Keratinocyte (primary cell): ENCODE data around the gene TMED3. TPM values are rescaled to one million over a fixed set of nuclear protein-coding genes. Genes with fewer than 3 reads are reported as not detected.

Experiments used
- DNase-seq: peaks from one replicate; pipeline ENCODE4 v3.0.0-alpha.2; 2011; ENCODE audit warnings: low read depth, missing footprints, low spot score
- FAIRE-seq: peaks from 2 replicates; lab custom pipeline; 2011; peaks lifted over from hg19 to GRCh38; lab: Jason Lieb, UNC
- H2AFZ ChIP-seq: 2 replicates; pipeline ENCODE4 v1.6.0; 2012; ENCODE audit warnings: low read length, control low read depth, inconsistent platforms; ENCODE audit not compliant: control insufficient read depth
- H3K27ac ChIP-seq: 2 replicates; pipeline ENCODE4 v1.5.1; 2011; ENCODE audit warnings: low read length; ENCODE audit not compliant: control insufficient read depth, insufficient read depth
- H3K27me3 ChIP-seq: 3 replicates; pipeline ENCODE4 v1.6.0; 2011; ENCODE audit warnings: low read length; ENCODE audit not compliant: control insufficient read depth, insufficient read depth; ENCODE audit errors: extremely low read depth
- H3K36me3 ChIP-seq, 2 experiments: 2 replicates in 1 of 2; 3 replicates in 1 of 2; pipeline ENCODE4 v1.5.1; 2011; ENCODE audit warnings: low read length in 2 of 2, mild to moderate bottlenecking in 1 of 2; ENCODE audit not compliant: control insufficient read depth in 2 of 2, insufficient read depth in 2 of 2; ENCODE audit errors: extremely low read depth in 1 of 2
- H3K4me1 ChIP-seq: 3 replicates; pipeline ENCODE4 v1.5.1; 2011; ENCODE audit warnings: low read length; ENCODE audit not compliant: control insufficient read depth, insufficient read depth; ENCODE audit errors: extremely low read depth
- H3K4me2 ChIP-seq: 3 replicates; pipeline ENCODE4 v1.6.0; 2011; ENCODE audit warnings: low read depth, low read length; ENCODE audit not compliant: control insufficient read depth, insufficient read depth; ENCODE audit errors: extremely low read depth
- H3K4me3 ChIP-seq, 3 experiments: fragments of 200-600 bp in 1 of 3; sonication (generic) in 1 of 3; 2 replicates in 2 of 3; 3 replicates in 1 of 3; pipeline ENCODE4 v1.5.1; 2011 to 2016; ENCODE audit warnings: low read length in 3 of 3, mild to moderate bottlenecking in 3 of 3, control low read depth in 2 of 3, inconsistent platforms in 1 of 3, low read depth in 1 of 3, mixed read lengths in 1 of 3, mixed run types in 1 of 3, moderate library complexity in 1 of 3; ENCODE audit not compliant: control insufficient read depth in 2 of 3, insufficient read depth in 2 of 3; ENCODE audit errors: extremely low read depth in 1 of 3
- H3K79me2 ChIP-seq: 2 replicates; pipeline ENCODE4 v1.6.0; 2012; ENCODE audit warnings: low read length; ENCODE audit not compliant: control insufficient read depth, insufficient read depth
- H3K9ac ChIP-seq: 3 replicates; pipeline ENCODE4 v1.6.0; 2011; ENCODE audit warnings: low read length; ENCODE audit not compliant: control insufficient read depth, insufficient read depth; ENCODE audit errors: extremely low read depth
- H3K9me1 ChIP-seq: 3 replicates; pipeline ENCODE4 v1.6.0; 2011; ENCODE audit warnings: low read length; ENCODE audit not compliant: control insufficient read depth, insufficient read depth; ENCODE audit errors: extremely low read depth
- H3K9me3 ChIP-seq: 2 replicates; pipeline ENCODE4 v1.5.1; 2012; ENCODE audit warnings: low read depth, low read length; ENCODE audit not compliant: control insufficient read depth
- H4K20me1 ChIP-seq: 3 replicates; pipeline ENCODE4 v1.6.0; 2011; ENCODE audit warnings: low read length; ENCODE audit not compliant: control insufficient read depth, insufficient read depth; ENCODE audit errors: extremely low read depth
- EZH2 ChIP-seq: IDR thresholded peaks from one replicate; pipeline ENCODE4 v1.6.1; 2012; ENCODE audit warnings: inconsistent platforms, mild to moderate bottlenecking, low read length, moderate library complexity
- dilution Hi-C: fragments of 300-500 bp; cut with MboI; formaldehyde crosslinking; loops from one replicate; pipeline ENCODE4 v1.7.0; 2020; ENCODE audit warnings: low sequenced_read_pairs; ENCODE audit not compliant: extremely low pct_ligation_motif_present
- polyA plus RNA-seq, 5 experiments: library from polyadenylated mRNA; depleted of rRNA in 3 of 5; stranded (reverse) in 3 of 5; stranded (forward) in 1 of 5; unstranded in 1 of 5; fragments of >200 nt; gene quantifications; 1 replicate in 1 of 5; 2 replicates in 3 of 5; 3 replicates in 1 of 5; pipeline versions ENCODE4 v1.2.1 to v1.2.3, GENCODE V29; 2011 to 2012; ENCODE audit warnings: missing spikeins in 2 of 5, low read depth in 1 of 5, low replicate concordance in 1 of 5
- TF ChIP-seq, protein P1 (sequence below), 3 experiments: IDR thresholded peaks in 1 of 3; conservative IDR thresholded peaks in 1 of 3; optimal IDR thresholded peaks in 1 of 3; 2 replicates in 2 of 3; 3 replicates in 1 of 3; pipeline versions ENCODE3 to v1.5.1; 2011; ENCODE audit warnings: low read length in 3 of 3, mild to moderate bottlenecking in 3 of 3, moderate library complexity in 2 of 3, control low read depth in 1 of 3, inconsistent platforms in 1 of 3; ENCODE audit not compliant: insufficient read depth in 2 of 3; ENCODE audit errors: extremely low read depth in 1 of 3

TMED3 gene
- polyA plus RNA-seq, 1 donor (not counting 4 experiments of a cell fraction or from before 2014, with no cell fraction given) = 137 TPM

DNA sequence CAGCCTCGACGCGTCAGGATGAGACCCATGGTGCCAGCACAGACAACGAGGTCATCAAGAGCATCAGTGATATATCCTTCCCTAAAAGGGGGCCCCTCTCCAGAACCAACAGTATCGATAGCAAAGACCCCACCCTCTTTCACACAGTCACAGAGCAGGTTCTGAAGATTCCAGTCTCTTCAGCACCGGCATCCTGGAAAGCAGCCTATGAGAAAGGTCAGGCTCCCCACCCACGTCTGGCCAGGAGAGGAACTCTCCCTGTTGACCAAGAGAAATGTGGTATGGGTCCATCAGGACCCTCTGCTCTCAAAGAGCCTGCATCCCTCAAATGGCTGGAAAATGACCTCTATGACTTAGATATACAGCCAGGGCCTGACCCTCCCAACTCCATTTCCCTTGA, 16.8 kb upstream of the TMED3 start:
- no peak overlapping the region for H2AFZ ChIP-seq
- no peak for DNase-seq
- no peak overlapping the region for H3K9ac ChIP-seq
- no peaks in the 10 kb centered on the region for H4K20me1 ChIP-seq
- TF ChIP-seq EZH2 = no peak
- H3K27me3 ChIP-seq = no peaks in the 10 kb centered on the region
- H3K4me3 ChIP-seq = no peak overlapping the region
- H3K4me2 ChIP-seq = no peak overlapping the region
- dilution Hi-C loops = no loop called here
- H3K4me1 ChIP-seq = no peaks in the 10 kb centered on the region
- no peaks in the 10 kb centered on the region for H3K9me3 ChIP-seq
- H3K36me3 ChIP-seq = no peaks in the 10 kb centered on the region
- no peak overlapping the region for H3K27ac ChIP-seq
- H3K79me2 ChIP-seq = no peaks in the 10 kb centered on the region
- no peaks in the 10 kb centered on the region for H3K9me1 ChIP-seq
- no peak for FAIRE-seq

DNA sequence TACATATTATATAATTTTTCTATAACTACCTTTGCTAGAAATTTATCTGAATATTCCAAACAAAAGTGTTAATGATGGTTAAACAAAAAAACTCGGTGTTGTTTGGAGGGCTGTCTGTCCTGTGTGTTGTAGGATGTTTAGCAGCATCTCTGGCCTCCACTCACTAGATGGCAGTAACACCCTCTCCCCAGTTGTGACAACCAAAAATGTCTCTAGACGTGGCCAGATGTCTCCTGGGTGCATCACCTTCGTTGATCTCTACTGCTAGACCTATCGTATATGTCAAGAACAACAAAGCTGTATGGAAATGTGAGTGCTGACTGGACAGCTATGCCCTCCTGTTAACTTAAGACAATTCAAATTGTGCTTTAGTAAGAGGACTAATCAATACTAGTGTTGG, 14.3 kb upstream of the TMED3 start:
- Histone ChIP-seq H3K79me2 (no peaks in the 10 kb centered on the region), H3K27me3 (no peaks in the 10 kb centered on the region), H3K36me3 (no peaks in the 10 kb centered on the region), H3K9me1 (no peaks in the 10 kb centered on the region), H3K9ac (no peak overlapping the region), H2AFZ (no peak overlapping the region), H3K4me3 (no peak overlapping the region), H3K4me1 (no peaks in the 10 kb centered on the region), H4K20me1 (no peaks in the 10 kb centered on the region), H3K4me2 (no peak overlapping the region), H3K27ac (no peak overlapping the region), H3K9me3 (no peaks in the 10 kb centered on the region)
- DNase-seq (no peak), FAIRE-seq (no peak)
- TF ChIP-seq, protein P1, sequence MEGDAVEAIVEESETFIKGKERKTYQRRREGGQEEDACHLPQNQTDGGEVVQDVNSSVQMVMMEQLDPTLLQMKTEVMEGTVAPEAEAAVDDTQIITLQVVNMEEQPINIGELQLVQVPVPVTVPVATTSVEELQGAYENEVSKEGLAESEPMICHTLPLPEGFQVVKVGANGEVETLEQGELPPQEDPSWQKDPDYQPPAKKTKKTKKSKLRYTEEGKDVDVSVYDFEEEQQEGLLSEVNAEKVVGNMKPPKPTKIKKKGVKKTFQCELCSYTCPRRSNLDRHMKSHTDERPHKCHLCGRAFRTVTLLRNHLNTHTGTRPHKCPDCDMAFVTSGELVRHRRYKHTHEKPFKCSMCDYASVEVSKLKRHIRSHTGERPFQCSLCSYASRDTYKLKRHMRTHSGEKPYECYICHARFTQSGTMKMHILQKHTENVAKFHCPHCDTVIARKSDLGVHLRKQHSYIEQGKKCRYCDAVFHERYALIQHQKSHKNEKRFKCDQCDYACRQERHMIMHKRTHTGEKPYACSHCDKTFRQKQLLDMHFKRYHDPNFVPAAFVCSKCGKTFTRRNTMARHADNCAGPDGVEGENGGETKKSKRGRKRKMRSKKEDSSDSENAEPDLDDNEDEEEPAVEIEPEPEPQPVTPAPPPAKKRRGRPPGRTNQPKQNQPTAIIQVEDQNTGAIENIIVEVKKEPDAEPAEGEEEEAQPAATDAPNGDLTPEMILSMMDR (optimal IDR thresholded peaks at IDR 0.05 in 1 of 3, IDR thresholded peaks at IDR 0.05 in 1 of 3, conservative IDR thresholded peaks at IDR 0.05 in 1 of 3; ENCODE audit: extremely low read depth in 1 of 3, insufficient read depth in 2 of 3, low read length in 3 of 3) = peak; percentile 20 to 53 (median 45)
- TF ChIP-seq EZH2 = no peak
- dilution Hi-C loops = no loop called here

DNA sequence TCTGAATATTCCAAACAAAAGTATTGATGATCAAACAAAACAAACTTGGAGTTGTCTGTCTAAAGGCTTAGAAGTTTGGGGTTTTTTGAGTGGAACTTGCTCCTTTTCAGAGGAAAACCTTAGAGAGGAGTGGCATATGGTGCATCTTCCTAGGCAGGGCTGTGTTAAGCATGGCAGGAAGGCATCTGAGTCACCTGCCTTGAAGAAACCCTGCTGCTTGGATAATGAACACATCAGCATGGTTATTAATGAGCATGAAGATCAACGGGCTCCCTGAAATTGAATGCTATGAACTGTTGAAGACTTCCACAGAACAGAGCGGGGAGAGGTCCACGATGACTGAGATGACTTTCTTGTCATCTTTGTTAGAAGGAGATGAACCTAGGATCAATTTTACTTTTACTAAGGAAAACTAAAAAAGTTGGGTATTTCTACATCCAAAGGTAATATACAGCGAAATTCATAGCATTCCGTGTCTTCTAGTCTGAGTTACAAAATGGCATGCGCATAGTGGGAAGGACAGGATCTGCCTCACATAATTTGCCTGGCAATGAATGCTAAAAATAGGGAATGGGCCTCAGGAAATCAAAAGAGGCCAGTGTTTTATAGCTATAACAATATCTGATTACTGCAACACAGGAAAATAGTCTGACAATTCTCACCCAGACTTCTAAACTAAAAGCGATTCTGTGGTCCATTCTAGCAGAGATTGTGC, 11.6 kb upstream of the TMED3 start:
- no peaks in the 10 kb centered on the region for H3K79me2 ChIP-seq
- H3K27me3 ChIP-seq = no peaks in the 10 kb centered on the region
- FAIRE-seq = no peak

More for the DNA sequence above, 11.6 kb upstream of the TMED3 start:
- H2AFZ ChIP-seq = no peak overlapping the region
- no peak for DNase-seq
- H3K4me3 ChIP-seq = no peak overlapping the region
- H3K4me1 ChIP-seq = no peaks in the 10 kb centered on the region
- no peak overlapping the region for H3K9ac ChIP-seq
- no peaks in the 10 kb centered on the region for H4K20me1 ChIP-seq
- TF ChIP-seq, protein P1 (optimal IDR thresholded peaks at IDR 0.05 in 1 of 3, IDR thresholded peaks at IDR 0.05 in 1 of 3, conservative IDR thresholded peaks at IDR 0.05 in 1 of 3; ENCODE audit: extremely low read depth in 1 of 3, insufficient read depth in 2 of 3, low read length in 3 of 3) = no peak
- TF ChIP-seq EZH2 = no peak
- dilution Hi-C loops = no loop called here
- no peaks in the 10 kb centered on the region for H3K36me3 ChIP-seq
- H3K9me3 ChIP-seq = no peaks in the 10 kb centered on the region
- no peak overlapping the region for H3K27ac ChIP-seq
- no peaks in the 10 kb centered on the region for H3K9me1 ChIP-seq
- no peak overlapping the region for H3K4me2 ChIP-seq
